Measurements from ENCODE around the gene SCAANT1.

SCAANT1 gene

GRCh38 chr3:63896332-63897030, 15.7 kb downstream of the SCAANT1 start:
- DNase-seq: no peak

DNA sequence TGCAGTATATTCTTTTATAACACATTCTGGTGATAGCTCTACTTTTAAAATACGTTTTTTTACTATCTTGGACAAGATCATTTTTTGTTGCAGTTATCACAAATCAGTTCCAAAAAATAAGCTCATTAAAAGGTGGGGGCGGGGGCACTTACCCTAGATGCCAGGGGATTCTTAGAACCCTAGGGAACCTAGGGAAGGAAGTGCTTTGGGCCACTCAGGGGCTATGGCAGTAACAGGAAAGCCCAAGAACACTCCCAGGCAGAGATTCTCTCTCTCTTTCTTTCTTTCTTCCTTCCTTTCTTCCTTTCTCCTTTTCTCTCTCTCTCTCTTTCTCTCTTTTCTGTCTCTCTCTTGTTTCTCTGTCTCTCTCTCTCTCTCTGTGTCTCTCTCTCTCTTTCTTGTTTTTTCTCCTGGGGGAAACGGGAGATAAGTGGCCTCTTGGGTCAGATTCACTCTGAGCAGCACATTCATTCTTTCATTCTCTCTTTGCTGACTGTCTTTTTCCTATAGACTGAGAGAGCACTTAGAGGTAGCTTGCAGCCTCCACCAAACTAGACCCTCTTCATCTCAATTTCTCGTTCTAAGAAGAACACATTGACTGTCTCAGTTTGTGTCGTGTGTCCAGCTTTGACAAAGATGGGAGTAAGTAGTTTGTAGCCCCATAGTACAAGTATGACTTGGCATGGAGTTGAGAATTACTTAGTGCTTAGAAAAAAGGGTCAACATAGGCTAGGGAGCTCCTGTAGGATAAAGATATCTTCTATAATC, 16.6 kb downstream of the SCAANT1 start:
- no peak for DNase-seq

DNA sequence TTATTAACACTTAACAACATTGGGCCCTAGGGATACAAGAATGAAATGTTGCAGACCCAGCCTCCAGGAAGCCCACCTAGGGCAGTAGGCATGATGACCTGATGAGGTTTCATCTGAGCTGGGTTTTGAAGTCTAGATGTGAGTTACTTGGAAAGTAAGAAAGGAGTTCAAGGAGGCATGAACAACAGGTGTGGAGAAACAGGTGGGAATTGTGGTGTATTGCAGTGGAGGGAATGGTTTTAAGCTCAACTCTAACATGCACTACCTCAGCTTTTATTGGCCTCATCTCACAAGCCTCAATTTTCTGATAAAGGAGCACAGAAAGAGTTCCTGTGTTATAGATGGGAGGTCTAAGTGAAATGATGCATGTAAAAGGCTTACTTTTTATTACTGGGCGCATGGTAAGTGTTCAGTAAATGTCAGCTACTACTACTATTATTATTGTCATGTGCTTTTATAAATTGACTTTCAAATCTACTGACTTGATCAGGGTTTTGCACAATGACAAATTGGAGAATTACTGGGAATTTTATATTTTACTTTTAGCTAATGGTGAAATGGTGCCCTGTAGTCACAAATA, 19.3 kb downstream of the SCAANT1 start:
- no peak for DNase-seq

DNA sequence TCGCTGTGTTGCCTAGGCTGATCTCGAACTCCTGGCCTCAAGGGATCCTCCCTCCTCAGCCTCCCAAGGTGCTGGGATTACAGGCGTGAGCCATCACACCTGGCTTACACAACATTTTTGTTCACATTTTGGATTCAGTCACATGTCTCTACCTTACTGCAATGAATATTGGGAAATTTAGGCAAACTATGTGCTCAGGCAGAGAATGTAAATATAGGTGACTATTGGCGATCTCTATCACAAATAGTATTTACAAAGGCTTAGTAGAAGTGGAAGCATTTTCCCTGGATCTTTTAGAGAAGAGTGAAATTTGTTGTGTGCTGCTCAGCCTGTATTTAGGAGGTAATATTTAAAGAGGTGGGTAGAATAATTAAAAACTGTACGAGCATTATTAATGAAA, 20.7 kb downstream of the SCAANT1 start:
- DNase-seq: no peak

- DNase-seq: no peak
Measured at GRCh38 chr3:63886858-63887257, 25.3 kb downstream of the SCAANT1 start.

- no peak for DNase-seq
Measured at GRCh38 chr3:63880653-63881052, 31.5 kb downstream of the SCAANT1 start.

DNA sequence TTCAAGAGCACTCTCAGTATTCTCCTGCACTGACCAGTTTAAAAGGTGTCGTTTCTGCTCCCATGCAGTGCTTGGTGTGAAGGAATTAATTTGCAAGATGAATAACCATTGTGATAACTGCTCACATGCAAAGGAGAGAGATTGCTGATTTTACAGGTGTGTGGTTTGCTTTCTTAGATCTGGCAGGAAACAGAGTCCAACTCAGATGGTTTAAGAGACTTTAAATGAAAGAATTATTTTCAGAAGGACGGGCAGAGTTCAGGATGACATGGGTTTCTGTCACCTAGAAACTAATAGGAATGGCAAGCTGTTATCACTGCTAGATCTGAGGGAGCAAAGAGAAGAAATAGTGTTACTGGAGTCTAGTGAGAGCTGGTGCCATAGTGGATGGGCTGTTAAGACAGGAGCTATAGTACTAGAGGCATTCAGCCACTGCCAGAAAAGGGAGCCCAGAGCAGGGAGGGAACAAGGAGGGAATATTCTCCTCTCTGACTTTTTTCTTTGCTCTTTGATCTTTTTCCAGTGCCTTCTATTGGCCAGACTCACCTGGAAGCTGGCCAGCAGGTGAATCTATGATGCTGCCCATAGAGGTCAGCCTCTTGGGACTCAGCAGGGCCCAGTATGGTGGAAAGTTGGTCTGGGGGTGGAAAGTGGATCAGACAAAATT, 33.7 kb downstream of the SCAANT1 start:
- DNase-seq: no peak

DNA sequence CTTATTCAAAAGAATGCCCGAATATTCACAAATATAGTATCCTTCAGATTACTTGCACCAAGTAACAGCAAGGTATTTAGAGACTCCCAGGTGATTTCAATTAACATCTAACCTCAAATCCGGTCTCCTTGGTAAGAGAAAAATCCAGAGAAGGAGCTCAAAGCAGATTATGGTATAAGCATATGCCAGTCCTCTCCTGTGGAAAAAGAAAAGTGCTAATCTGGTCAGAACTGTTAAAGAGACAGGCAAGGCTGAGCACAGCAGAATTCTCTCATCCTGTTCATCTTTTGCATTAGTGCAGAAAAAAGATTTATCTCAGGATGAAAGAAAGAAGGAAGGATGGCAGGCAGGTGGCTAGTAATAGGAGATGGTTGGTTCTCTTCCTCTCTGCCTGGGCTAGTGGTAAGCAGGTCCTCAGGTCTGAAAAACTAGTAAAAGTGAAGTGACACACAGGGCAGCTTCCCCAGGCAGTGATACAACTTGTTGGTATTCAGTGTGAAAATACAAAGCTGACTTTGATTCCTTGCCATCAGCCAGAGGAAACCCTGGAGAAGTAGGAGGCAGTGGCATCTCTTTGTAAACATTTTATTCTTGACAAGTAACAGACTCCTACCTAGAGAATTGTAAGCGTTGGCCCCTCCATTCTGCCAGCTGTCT, 34.3 kb downstream of the SCAANT1 start:
- no peak for DNase-seq

DNA sequence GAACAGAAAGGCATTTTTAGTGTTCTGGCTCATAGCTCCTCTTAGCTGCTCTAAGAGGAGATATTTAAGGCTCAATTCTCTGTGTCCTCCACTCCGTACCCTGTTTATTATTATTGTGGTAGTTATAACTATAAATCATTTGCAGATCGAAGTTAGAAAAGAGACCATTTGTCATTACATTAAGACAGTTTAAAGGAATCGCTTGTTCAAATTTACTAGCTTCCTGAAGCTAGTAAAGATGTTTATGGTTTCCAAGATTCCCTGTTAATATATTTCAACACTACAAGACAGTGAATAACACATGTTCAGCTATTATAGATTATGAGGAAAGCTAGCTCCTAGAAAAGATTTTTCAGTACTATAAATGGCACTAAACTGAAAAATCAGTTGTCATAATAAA, 35.9 kb downstream of the SCAANT1 start:
- no peak for DNase-seq

DNA sequence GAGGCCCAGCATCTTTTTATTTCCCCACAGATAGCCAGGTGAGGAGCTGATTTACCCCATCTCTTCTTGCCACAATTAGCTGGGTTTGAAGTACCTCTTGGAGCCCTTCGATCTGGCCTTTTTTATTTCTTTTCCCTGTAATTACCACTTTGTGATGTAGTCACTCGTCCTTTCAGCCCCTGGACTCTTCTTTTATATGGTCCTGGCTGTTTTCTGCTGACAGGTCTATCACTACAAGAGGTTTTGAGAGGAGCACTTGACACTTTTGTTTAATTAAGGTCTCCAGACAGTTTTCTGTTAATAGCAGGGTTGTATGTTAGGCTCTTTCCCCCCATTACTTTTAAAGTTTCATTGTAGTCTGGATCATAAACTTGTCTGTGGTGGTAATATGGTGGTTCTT, 36.7 kb downstream of the SCAANT1 start:
- no peak for DNase-seq

DNA sequence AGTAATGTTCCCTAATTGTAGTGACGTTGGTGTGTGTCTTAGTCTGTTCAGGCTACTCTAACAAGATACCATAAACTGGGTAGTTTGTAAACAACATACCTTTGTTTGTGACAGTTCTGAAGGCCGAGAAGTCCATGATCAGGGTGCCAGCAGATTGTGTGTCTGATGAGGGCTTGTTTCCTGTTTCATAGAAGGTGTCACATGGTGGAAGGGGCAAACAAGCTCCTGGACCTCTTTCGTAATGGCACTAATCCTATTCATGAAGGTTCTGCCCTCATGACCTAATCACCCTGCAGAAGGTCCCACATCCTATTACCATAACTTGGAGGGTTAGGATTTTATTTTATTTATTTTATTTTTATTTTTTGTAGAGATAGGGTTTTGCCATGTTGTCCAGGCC, 37.4 kb downstream of the SCAANT1 start:
- DNase-seq: no peak

DNA sequence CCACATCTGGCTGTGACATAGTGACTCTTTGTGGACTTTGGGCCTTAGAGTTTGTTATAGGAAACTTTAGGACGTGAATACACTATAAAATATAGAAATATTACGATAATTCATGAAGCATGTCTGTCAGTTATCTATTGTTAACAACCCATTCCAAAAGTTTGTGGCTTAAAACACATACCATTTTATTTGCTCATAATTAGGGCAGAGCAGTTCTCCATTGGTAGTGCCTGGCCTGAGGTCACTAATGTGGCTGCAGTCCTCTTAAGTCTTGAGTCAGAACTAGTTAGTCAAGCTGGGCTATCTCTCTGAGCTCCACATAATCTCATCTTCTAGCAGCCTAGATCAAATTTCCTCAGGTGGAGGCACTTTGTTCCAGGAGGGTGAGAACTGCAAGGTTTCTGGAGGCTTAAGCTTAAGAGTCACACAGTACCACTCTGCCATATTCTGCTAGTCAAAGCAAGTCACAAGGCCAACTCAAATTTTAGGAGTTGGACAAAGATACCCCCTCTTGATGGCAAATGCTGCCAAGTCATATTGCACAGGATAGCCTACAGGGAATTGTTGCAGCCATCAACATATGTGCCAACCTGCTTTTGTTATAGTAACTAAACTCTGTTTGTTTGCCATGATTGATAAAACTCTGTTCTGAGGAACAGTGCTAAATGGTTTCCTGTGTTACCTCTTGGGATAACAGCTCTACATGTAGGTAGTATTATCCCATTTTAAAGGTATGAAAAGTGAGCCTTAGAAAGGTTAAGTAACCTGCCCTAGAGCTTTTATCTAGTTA, 39.9 kb downstream of the SCAANT1 start:
- no peak for DNase-seq

DNA sequence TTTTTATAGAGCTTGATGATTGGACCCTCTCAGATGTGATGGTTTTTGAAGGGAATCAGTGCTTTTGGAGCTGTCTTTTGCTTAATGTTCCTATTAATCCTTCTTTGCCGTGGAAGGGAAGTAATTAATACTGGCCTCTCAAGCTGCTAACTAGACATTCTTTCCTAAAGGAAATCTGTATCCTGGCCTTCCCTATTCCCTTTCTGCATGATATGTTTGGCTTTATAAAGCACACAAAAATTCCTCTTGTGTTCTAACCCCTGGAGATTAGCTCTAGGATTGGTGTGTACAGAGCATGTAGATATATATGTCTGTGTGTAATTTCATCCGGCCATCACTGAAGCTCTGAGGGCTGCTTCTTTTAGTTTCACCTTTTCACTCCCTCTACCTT, 41.6 kb downstream of the SCAANT1 start:
- DNase-seq: no peak

- DNase-seq: no peak
Measured at GRCh38 chr3:63869940-63870614, 42.1 kb downstream of the SCAANT1 start.

- DNase-seq: no peak
Measured at GRCh38 chr3:63867225-63867624, 45.0 kb downstream of the SCAANT1 start.

GRCh38 chr3:63864965-63865327, 47.2 kb downstream of the SCAANT1 start:
- no peak for DNase-seq

DNA sequence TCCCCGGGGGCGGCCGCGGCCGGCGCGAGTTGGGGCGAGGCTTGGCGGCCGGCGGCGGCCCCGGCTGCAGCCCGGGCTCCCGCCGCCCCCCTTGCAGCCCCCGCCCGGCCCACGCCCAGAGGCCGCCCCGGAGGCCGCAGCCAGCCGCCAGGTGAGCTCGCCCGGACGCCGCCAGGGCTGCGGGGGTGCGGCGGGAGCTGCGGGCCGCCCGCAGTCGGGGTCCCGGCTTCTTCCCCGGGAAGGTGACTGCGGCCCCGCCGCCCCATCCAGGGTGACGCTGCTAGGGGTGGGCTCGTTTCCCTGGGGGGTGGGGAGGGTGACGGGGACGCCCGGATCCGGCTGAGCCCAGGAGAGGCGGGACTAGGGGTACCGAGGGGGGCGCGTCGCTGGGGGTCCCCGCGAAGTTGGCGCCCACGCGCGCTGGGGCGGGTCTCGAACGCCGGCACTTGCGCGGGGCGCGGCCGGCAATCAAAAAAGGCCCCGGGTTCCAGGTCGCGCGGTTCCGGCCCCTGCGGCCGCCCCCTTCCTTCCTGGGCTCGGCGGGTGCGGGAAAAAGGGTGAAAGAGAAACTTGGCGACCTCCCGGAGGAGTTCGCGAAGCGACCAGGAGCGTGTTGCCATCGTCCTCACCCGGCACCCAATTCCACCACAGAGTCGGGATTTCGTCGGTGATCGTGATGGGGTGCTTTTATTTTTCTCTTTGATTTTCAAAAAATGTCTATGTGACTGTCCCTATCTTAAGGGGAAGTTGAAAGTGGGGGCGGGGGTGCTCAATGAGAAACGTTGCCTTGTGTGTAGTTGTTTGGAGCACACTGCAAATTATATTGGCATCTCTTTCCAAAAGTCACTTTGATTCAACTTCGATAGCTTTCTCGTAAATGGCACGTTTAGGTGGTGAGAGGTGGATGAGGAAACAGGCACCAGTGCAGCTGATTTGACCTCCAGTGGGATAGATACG, 47.9 kb downstream of the SCAANT1 start:
- peak in 1 of 2 experiments; percentile 57 for DNase-seq

GRCh38 chr3:63863150-63864007, 48.8 kb downstream of the SCAANT1 start, which contains the start of the genes ATXN7 and THOC7:
Gene ATXN7 (plus strand): TSS chr3:63863867. CDS start chr3:63912599, 48,732 bp downstream.
Gene THOC7 (minus strand): TSS chr3:63863805. CDS start chr3:63863790, 15 bp downstream.
- DNase-seq: peak in 1 of 2 experiments; percentile 65

DNA sequence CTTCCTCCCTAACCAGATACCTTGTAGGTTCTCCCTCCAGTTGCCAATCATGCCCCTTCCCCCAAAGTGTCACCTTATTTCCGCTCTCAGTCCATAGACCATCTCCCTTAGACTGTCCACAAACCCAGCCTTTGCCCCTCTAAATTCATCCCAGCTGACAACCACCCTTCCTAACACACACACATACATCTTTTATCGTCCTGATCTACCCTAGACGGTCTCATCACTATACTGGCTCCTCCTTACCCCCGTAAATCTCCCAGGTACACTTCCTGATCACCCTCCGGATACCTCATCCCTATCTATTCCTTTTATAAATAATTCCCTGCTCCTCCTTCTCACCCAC, 49.4 kb downstream of the SCAANT1 start:
- DNase-seq: no peak

Measured in NCI-H526 (cell line).